Keratinocyte (primary cell): ENCODE data around the gene TCP11.

ENCODE experiments used
- CTCF ChIP-seq, 3 experiments: IDR thresholded peaks in 1 of 3; conservative IDR thresholded peaks in 1 of 3; optimal IDR thresholded peaks in 1 of 3; 2 replicates in 2 of 3; 3 replicates in 1 of 3; pipeline versions ENCODE3 to v1.5.1; 2011; ENCODE audit warnings: low read length in 3 of 3, mild to moderate bottlenecking in 3 of 3, moderate library complexity in 2 of 3, control low read depth in 1 of 3, inconsistent platforms in 1 of 3; ENCODE audit not compliant: insufficient read depth in 2 of 3; ENCODE audit errors: extremely low read depth in 1 of 3
- EZH2 ChIP-seq: IDR thresholded peaks from one replicate; pipeline ENCODE4 v1.6.1; 2012; ENCODE audit warnings: inconsistent platforms, mild to moderate bottlenecking, low read length, moderate library complexity

GRCh38 chr6:35170891-35171290 is 29.8 kb upstream of the TCP11 start:
- TF ChIP-seq EZH2 (no peak), CTCF (optimal IDR thresholded peaks at IDR 0.05 in 1 of 3, IDR thresholded peaks at IDR 0.05 in 1 of 3, conservative IDR thresholded peaks at IDR 0.05 in 1 of 3; ENCODE audit: extremely low read depth in 1 of 3, insufficient read depth in 2 of 3, low read length in 3 of 3) (no peak)
